ENCODE results near the gene DCP2.

DNA sequence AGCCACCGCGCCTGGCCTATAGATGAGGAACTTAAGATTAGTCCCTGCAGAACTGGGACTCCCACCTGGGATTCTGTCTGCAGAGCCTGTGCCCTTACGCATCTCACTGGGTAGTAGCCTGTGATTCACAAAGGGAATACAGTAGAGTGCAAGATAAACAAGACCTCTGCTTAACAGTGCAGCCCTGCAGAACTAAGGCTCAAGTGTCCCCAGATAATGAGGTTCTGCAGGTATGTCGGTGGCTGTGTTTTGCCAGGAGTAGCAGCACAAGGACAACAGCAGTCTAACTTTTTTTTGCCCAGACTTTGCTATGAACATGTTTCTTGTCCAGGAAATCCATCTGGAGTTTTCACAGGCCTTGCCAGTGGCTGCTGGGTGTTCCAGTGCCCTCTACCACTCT lies 59.7 kb downstream of the DCP2 start:
- no peak for TF ChIP-seq ESRRA (IDR thresholded peaks at IDR 0.05; ENCODE audit: low read length)
- TF ChIP-seq, protein P1, sequence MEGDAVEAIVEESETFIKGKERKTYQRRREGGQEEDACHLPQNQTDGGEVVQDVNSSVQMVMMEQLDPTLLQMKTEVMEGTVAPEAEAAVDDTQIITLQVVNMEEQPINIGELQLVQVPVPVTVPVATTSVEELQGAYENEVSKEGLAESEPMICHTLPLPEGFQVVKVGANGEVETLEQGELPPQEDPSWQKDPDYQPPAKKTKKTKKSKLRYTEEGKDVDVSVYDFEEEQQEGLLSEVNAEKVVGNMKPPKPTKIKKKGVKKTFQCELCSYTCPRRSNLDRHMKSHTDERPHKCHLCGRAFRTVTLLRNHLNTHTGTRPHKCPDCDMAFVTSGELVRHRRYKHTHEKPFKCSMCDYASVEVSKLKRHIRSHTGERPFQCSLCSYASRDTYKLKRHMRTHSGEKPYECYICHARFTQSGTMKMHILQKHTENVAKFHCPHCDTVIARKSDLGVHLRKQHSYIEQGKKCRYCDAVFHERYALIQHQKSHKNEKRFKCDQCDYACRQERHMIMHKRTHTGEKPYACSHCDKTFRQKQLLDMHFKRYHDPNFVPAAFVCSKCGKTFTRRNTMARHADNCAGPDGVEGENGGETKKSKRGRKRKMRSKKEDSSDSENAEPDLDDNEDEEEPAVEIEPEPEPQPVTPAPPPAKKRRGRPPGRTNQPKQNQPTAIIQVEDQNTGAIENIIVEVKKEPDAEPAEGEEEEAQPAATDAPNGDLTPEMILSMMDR (IDR thresholded peaks at IDR 0.05 in 2 of 3, conservative IDR thresholded peaks at IDR 0.05 in 1 of 3; ENCODE audit: control insufficient read depth in 2 of 3, extremely low read depth in 1 of 3, insufficient read depth in 1 of 3, low read depth in 3 of 3, low read length in 3 of 3) = no peak
